ENCODE data around the gene ASF1A. TPM values are rescaled to one million over a fixed set of nuclear protein-coding genes. Genes with fewer than 3 reads are reported as not detected.

The ASF1A gene
- total and polyA plus RNA-seq, 9 of the 15 experiments (the other 6 are each of a cell fraction or from before 2014, with no cell fraction given) = 31.5 to 45.3 (median 34.8) TPM

DNA sequence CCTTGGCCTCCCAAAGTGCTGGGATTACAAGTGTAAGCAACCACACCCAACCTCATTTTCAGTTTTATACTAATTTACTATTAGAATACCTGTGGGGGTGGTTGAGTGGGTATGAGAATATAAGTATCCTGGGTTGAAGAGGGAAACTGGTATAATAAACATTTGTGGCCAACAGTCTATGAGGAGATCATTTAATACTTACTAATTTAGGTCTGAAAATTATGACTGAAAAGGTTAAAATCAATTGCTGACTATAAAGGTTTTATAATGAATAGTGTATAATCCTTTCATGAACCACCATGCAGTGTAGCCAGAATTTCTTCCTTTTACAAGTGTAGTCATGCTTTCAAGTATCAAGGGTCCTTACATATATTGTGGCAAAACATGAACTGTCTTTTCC lies 11.1 kb downstream of the ASF1A start:
- no peaks in the 10 kb centered on the region for H3K9me1 ChIP-seq (ENCODE audit: control insufficient read depth, insufficient read depth, low read length)
- peak; percentile 62 for FAIRE-seq
- no peak overlapping the region for H3K4me3 ChIP-seq
- no peak for DNase-seq (ENCODE audit: extremely low read depth in 1 of 4, low spot score in 3 of 4)
- no peaks in the 10 kb centered on the region for H3K9me3 ChIP-seq (replicated peaks; ENCODE audit: control insufficient read depth, insufficient read depth, low read depth, low read length)
- in situ Hi-C loops (cut with MboI) = no loop called here
- no peak overlapping the region for H3K27ac ChIP-seq (ENCODE audit: extremely low read depth, low read depth, low read length)
- POLR2A ChIA-PET = interaction anchor here (3.1 kb wide), 1 partner anchor 11 kb away, joined by 14 read pairs; the partner anchor contains the start of gene ASF1A
- ATAC-seq = no peak
- BruUV-seq (replicated peaks) = no TSS peak
- no peak overlapping the region for H3K9ac ChIP-seq (ENCODE audit: insufficient read depth in 1 of 2, low read depth in 2 of 2, low read length in 2 of 2)
- H4K20me1 ChIP-seq (replicated peaks; ENCODE audit: control insufficient read depth, insufficient read depth, low read length) = no peaks in the 10 kb centered on the region
- H3K27me3 ChIP-seq (ENCODE audit: control insufficient read depth in 2 of 2, insufficient read depth in 2 of 2, low read length in 2 of 2) = no peaks in the 10 kb centered on the region
- CTCF ChIA-PET (ENCODE audit: low intra/inter-chr PET ratio) = no interaction called here
- H3K4me2 ChIP-seq (ENCODE audit: insufficient read depth, low read length) = no peak overlapping the region
- peaks cover 94% of the 10 kb centered on the region for H3K36me3 ChIP-seq (ENCODE audit: control insufficient read depth, insufficient read depth, low read length)
- H3K79me2 ChIP-seq (ENCODE audit: control insufficient read depth, insufficient read depth, low read length) = peaks cover 42% of the 10 kb centered on the region
- TF ChIP-seq CSDE1 (IDR thresholded peaks at IDR 0.05) (no peak), SRSF7 (optimal IDR thresholded peaks at IDR 0.05; ENCODE audit: low read depth, low read length) (no peak), LEF1 (IDR thresholded peaks at IDR 0.05) (no peak), PURB (CRISPR knock-in tag; IDR thresholded peaks at IDR 0.05; ENCODE audit: low read depth) (no peak), ZNF224 (CRISPR knock-in tag; IDR thresholded peaks at IDR 0.05) (no peak), KDM2B (CRISPR knock-in tag; IDR thresholded peaks at IDR 0.05) (no peak), CBX3 (IDR thresholded peaks at IDR 0.05; ENCODE audit: borderline replicate concordance in 1 of 2, low read length in 2 of 2) (no peak), TAL1 (IDR thresholded peaks at IDR 0.05) (no peak), PHTF2 (CRISPR knock-in tag; IDR thresholded peaks at IDR 0.05) (no peak), MAFK (IDR thresholded peaks at IDR 0.05; ENCODE audit: low read length) (no peak), ZNF408 (CRISPR knock-in tag; IDR thresholded peaks at IDR 0.05; ENCODE audit: low read depth) (no peak), NEUROD1 (IDR thresholded peaks at IDR 0.05; ENCODE audit: borderline replicate concordance, low read depth, low read length, partially characterized antibody) (no peak), FOS (IDR thresholded peaks at IDR 0.05; ENCODE audit: extremely low read depth, insufficient read length) (no peak), NFRKB (IDR thresholded peaks at IDR 0.05; ENCODE audit: low read depth) (no peak), SIX5 (IDR thresholded peaks at IDR 0.05; ENCODE audit: borderline replicate concordance in 1 of 2, insufficient read depth in 1 of 2, low read depth in 1 of 2, low read length in 2 of 2) (no peak)
- TF ChIP-seq, protein P1, sequence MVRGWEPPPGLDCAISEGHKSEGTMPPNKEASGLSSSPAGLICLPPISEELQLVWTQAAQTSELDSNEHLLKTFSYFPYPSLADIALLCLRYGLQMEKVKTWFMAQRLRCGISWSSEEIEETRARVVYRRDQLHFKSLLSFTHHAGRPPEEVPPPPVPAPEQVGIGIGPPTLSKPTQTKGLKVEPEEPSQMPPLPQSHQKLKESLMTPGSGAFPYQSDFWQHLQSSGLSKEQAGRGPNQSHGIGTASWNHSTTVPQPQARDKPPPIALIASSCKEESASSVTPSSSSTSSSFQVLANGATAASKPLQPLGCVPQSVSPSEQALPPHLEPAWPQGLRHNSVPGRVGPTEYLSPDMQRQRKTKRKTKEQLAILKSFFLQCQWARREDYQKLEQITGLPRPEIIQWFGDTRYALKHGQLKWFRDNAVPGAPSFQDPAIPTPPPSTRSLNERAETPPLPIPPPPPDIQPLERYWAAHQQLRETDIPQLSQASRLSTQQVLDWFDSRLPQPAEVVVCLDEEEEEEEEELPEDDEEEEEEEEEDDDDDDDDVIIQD (CRISPR knock-in tag; IDR thresholded peaks at IDR 0.05) = no peak
- TF ChIP-seq, protein P2, sequence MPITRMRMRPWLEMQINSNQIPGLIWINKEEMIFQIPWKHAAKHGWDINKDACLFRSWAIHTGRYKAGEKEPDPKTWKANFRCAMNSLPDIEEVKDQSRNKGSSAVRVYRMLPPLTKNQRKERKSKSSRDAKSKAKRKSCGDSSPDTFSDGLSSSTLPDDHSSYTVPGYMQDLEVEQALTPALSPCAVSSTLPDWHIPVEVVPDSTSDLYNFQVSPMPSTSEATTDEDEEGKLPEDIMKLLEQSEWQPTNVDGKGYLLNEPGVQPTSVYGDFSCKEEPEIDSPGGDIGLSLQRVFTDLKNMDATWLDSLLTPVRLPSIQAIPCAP (CRISPR knock-in tag; IDR thresholded peaks at IDR 0.05; ENCODE audit: borderline replicate concordance) = no peak
- H3K4me1 ChIP-seq (replicated peaks in 1 of 2; ENCODE audit: control insufficient read depth in 2 of 2, insufficient read depth in 2 of 2, low read length in 2 of 2) = peaks cover 0 to under 1% of the 10 kb centered on the region in 2 experiments; a peak in 1 of 5 replicates
- H2AFZ ChIP-seq (ENCODE audit: low read depth, low read length) = no peak overlapping the region
- intact Hi-C loops (cut with micrococcal nuclease) = no loop called here
